ENCODE data around the gene TRIM25.

The TRIM25 gene

DNA sequence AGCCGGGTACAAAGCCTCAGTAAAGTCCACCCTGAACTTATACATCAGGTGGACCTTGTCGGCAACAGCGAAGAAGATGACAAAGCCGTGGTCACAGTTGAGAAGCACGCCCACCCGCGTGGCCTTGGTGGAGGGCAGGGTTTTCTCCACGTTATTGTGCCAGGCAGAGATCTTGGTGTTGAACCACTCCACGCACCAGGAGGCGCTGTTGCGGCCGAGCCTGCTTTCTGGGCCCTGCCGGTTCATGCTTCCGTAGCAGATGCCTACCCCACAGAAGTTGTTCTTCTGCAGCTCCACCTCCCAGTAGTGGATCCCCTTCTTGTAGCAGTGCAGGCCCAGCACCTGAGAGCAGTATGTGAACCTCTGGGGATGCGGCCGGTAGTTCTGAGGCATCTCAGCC lies 22.1 kb downstream of the TRIM25 start:
- no peak for DNase-seq (ENCODE audit: low spot score)
- Histone ChIP-seq H3K18ac (ENCODE audit: low read length) (no peak overlapping the region), H2AK5ac (ENCODE audit: low read depth, low read length) (no peak overlapping the region), H3K27ac (replicated peaks; ENCODE audit: low read length) (no peak overlapping the region), H3K23ac (ENCODE audit: low read depth, low read length, poor library complexity) (no peak overlapping the region), H2AFZ (ENCODE audit: low read length) (no peak overlapping the region), H2BK120ac (ENCODE audit: low read depth, low read length) (no peak overlapping the region), H3K4me2 (ENCODE audit: insufficient read depth, low read length, poor library complexity, severe bottlenecking) (no peak overlapping the region), H3K36me3 (replicated peaks in 1 of 2; ENCODE audit: control insufficient read depth in 2 of 2, insufficient read depth in 2 of 2, low read length in 2 of 2) (peaks cover 3 to 28% of the 10 kb centered on the region in 2 donors), H3K14ac (ENCODE audit: low read length) (no peak overlapping the region), H3K79me1 (ENCODE audit: low read depth, low read length) (no peaks in the 10 kb centered on the region), H3K4ac (ENCODE audit: low read length) (no peak overlapping the region), H3K4me3 (ENCODE audit: low read length in 2 of 2) (peak overlapping the region in 1 of 2 donors; percentile 16), H3K9me3 (replicated peaks in 1 of 2; ENCODE audit: control insufficient read depth in 2 of 2, insufficient read depth in 1 of 2, low read depth in 1 of 2, low read length in 2 of 2) (peaks cover 8 to 13% of the 10 kb centered on the region in 2 donors), H3K4me1 (ENCODE audit: control insufficient read depth in 2 of 2, insufficient read depth in 1 of 2, low read depth in 1 of 2, low read length in 2 of 2) (peaks cover 0 to 5% of the 10 kb centered on the region in 2 donors), H3K27me3 (ENCODE audit: control insufficient read depth in 3 of 3, insufficient read depth in 3 of 3, low read depth in 1 of 3, low read length in 3 of 3) (no peaks in the 10 kb centered on the region), H2BK5ac (ENCODE audit: low read length) (no peak overlapping the region), H4K91ac (ENCODE audit: low read depth, low read length, poor library complexity) (no peak overlapping the region), H4K8ac (ENCODE audit: low read depth, low read length) (no peak overlapping the region), H3K9ac (ENCODE audit: low read depth, low read length, poor library complexity) (no peak overlapping the region), H2BK12ac (ENCODE audit: low read length) (no peak overlapping the region), H2BK15ac (ENCODE audit: low read length) (no peak overlapping the region)
- WGBS, 2 donors (ENCODE audit: extremely low coverage in 2 of 2, insufficient read length in 2 of 2, insufficient replicate concordance in 1 of 2), result no CpG with 5 or more reads among the region's 16 CpGs

- peaks cover 3 to 28% of the 10 kb centered on the region in 2 donors for H3K36me3 ChIP-seq (replicated peaks in 1 of 2; ENCODE audit: control insufficient read depth in 2 of 2, insufficient read depth in 2 of 2, low read length in 2 of 2)
- no peak overlapping the region for H3K18ac ChIP-seq (ENCODE audit: low read length)
- no peak overlapping the region for H2BK15ac ChIP-seq (ENCODE audit: low read length)
- DNase-seq (ENCODE audit: low spot score), result no peak
- H3K9ac ChIP-seq (ENCODE audit: low read depth, low read length, poor library complexity), result no peak overlapping the region
- no peak overlapping the region for H3K14ac ChIP-seq (ENCODE audit: low read length)
- no peak overlapping the region for H3K27ac ChIP-seq (replicated peaks; ENCODE audit: low read length)
- no peak overlapping the region for H4K91ac ChIP-seq (ENCODE audit: low read depth, low read length, poor library complexity)
- H2BK120ac ChIP-seq (ENCODE audit: low read depth, low read length), result no peak overlapping the region
- H2AK5ac ChIP-seq (ENCODE audit: low read depth, low read length), result no peak overlapping the region
- no peak overlapping the region for H2AFZ ChIP-seq (ENCODE audit: low read length)
- no peak overlapping the region for H2BK12ac ChIP-seq (ENCODE audit: low read length)
- peaks cover 0 to 5% of the 10 kb centered on the region in 2 donors for H3K4me1 ChIP-seq (ENCODE audit: control insufficient read depth in 2 of 2, insufficient read depth in 1 of 2, low read depth in 1 of 2, low read length in 2 of 2)
- H3K9me3 ChIP-seq (replicated peaks in 1 of 2; ENCODE audit: control insufficient read depth in 2 of 2, insufficient read depth in 1 of 2, low read depth in 1 of 2, low read length in 2 of 2), result peaks cover 8 to 13% of the 10 kb centered on the region in 2 donors
- H3K23ac ChIP-seq (ENCODE audit: low read depth, low read length, poor library complexity), result no peak overlapping the region
- no peak overlapping the region for H3K4me3 ChIP-seq (ENCODE audit: low read length in 2 of 2)
- no peak overlapping the region for H4K8ac ChIP-seq (ENCODE audit: low read depth, low read length)
- no peaks in the 10 kb centered on the region for H3K27me3 ChIP-seq (ENCODE audit: control insufficient read depth in 3 of 3, insufficient read depth in 3 of 3, low read depth in 1 of 3, low read length in 3 of 3)
- no peaks in the 10 kb centered on the region for H3K79me1 ChIP-seq (ENCODE audit: low read depth, low read length)
- no CpG with 5 or more reads among the region's 7 CpGs for WGBS, 2 donors (ENCODE audit: extremely low coverage in 2 of 2, insufficient read length in 2 of 2, insufficient replicate concordance in 1 of 2)
- H3K4ac ChIP-seq (ENCODE audit: low read length), result no peak overlapping the region
- no peak overlapping the region for H3K4me2 ChIP-seq (ENCODE audit: insufficient read depth, low read length, poor library complexity, severe bottlenecking)
- H2BK5ac ChIP-seq (ENCODE audit: low read length), result no peak overlapping the region
Measured at GRCh38 chr17:56890906-56891674, 22.8 kb downstream of the TRIM25 start.

- Histone ChIP-seq H3K4me1 (ENCODE audit: control insufficient read depth in 2 of 2, insufficient read depth in 1 of 2, low read depth in 1 of 2, low read length in 2 of 2) (peaks cover 0 to 2% of the 10 kb centered on the region in 2 donors), H2BK12ac (ENCODE audit: low read length) (no peak overlapping the region), H3K14ac (ENCODE audit: low read length) (peak overlapping the region; percentile 4), H2AK5ac (ENCODE audit: low read depth, low read length) (no peak overlapping the region), H3K9ac (ENCODE audit: low read depth, low read length, poor library complexity) (no peak overlapping the region), H3K4me2 (ENCODE audit: insufficient read depth, low read length, poor library complexity, severe bottlenecking) (no peak overlapping the region), H4K91ac (ENCODE audit: low read depth, low read length, poor library complexity) (no peak overlapping the region), H3K18ac (ENCODE audit: low read length) (no peak overlapping the region), H3K27ac (replicated peaks; ENCODE audit: low read length) (no peak overlapping the region), H3K79me1 (ENCODE audit: low read depth, low read length) (no peaks in the 10 kb centered on the region), H3K4me3 (ENCODE audit: low read length in 2 of 2) (no peak overlapping the region), H2AFZ (ENCODE audit: low read length) (no peak overlapping the region), H2BK120ac (ENCODE audit: low read depth, low read length) (no peak overlapping the region), H3K36me3 (replicated peaks in 1 of 2; ENCODE audit: control insufficient read depth in 2 of 2, insufficient read depth in 2 of 2, low read length in 2 of 2) (peaks cover 3 to 28% of the 10 kb centered on the region in 2 donors), H3K9me3 (replicated peaks in 1 of 2; ENCODE audit: control insufficient read depth in 2 of 2, insufficient read depth in 1 of 2, low read depth in 1 of 2, low read length in 2 of 2) (peaks cover 8 to 13% of the 10 kb centered on the region in 2 donors), H3K4ac (ENCODE audit: low read length) (no peak overlapping the region), H2BK5ac (ENCODE audit: low read length) (no peak overlapping the region), H2BK15ac (ENCODE audit: low read length) (no peak overlapping the region), H3K27me3 (ENCODE audit: control insufficient read depth in 3 of 3, insufficient read depth in 3 of 3, low read depth in 1 of 3, low read length in 3 of 3) (no peaks in the 10 kb centered on the region), H4K8ac (ENCODE audit: low read depth, low read length) (no peak overlapping the region), H3K23ac (ENCODE audit: low read depth, low read length, poor library complexity) (no peak overlapping the region)
- no peak for DNase-seq (ENCODE audit: low spot score)
- no CpG with 5 or more reads among the region's 6 CpGs for WGBS, 2 donors (ENCODE audit: extremely low coverage in 2 of 2, insufficient read length in 2 of 2, insufficient replicate concordance in 1 of 2)
Measured at GRCh38 chr17:56890390-56890789, 23.5 kb downstream of the TRIM25 start.

GRCh38 chr17:56887552-56888467 lies 26.0 kb downstream of the TRIM25 start:
- H4K8ac ChIP-seq (ENCODE audit: low read depth, low read length), result no peak overlapping the region
- H4K91ac ChIP-seq (ENCODE audit: low read depth, low read length, poor library complexity), result no peak overlapping the region
- H3K23ac ChIP-seq (ENCODE audit: low read depth, low read length, poor library complexity), result no peak overlapping the region
- H2BK15ac ChIP-seq (ENCODE audit: low read length), result no peak overlapping the region
- H3K4me2 ChIP-seq (ENCODE audit: insufficient read depth, low read length, poor library complexity, severe bottlenecking), result no peak overlapping the region
- H3K27ac ChIP-seq (replicated peaks; ENCODE audit: low read length), result no peak overlapping the region
- H2BK120ac ChIP-seq (ENCODE audit: low read depth, low read length), result no peak overlapping the region
- no peak overlapping the region for H3K14ac ChIP-seq (ENCODE audit: low read length)
- no peak overlapping the region for H3K9ac ChIP-seq (ENCODE audit: low read depth, low read length, poor library complexity)
- no peak overlapping the region for H2AK5ac ChIP-seq (ENCODE audit: low read depth, low read length)
- no peaks in the 10 kb centered on the region for H3K4me1 ChIP-seq (ENCODE audit: control insufficient read depth in 2 of 2, insufficient read depth in 1 of 2, low read depth in 1 of 2, low read length in 2 of 2)
- H3K4me3 ChIP-seq (ENCODE audit: low read length in 2 of 2), result peak overlapping the region in 1 of 2 donors; percentile 52
- no peaks in the 10 kb centered on the region for H3K27me3 ChIP-seq (ENCODE audit: control insufficient read depth in 3 of 3, insufficient read depth in 3 of 3, low read depth in 1 of 3, low read length in 3 of 3)
- H3K4ac ChIP-seq (ENCODE audit: low read length), result no peak overlapping the region
- WGBS, 2 donors (ENCODE audit: extremely low coverage in 2 of 2, insufficient read length in 2 of 2, insufficient replicate concordance in 1 of 2), result no CpG with 5 or more reads among the region's 9 CpGs
- peaks cover 8 to 13% of the 10 kb centered on the region in 2 donors for H3K9me3 ChIP-seq (replicated peaks in 1 of 2; ENCODE audit: control insufficient read depth in 2 of 2, insufficient read depth in 1 of 2, low read depth in 1 of 2, low read length in 2 of 2)
- H2AFZ ChIP-seq (ENCODE audit: low read length), result no peak overlapping the region
- H3K79me1 ChIP-seq (ENCODE audit: low read depth, low read length), result no peaks in the 10 kb centered on the region
- H2BK12ac ChIP-seq (ENCODE audit: low read length), result no peak overlapping the region
- H3K18ac ChIP-seq (ENCODE audit: low read length), result no peak overlapping the region
- peaks cover 3 to 19% of the 10 kb centered on the region in 2 donors for H3K36me3 ChIP-seq (replicated peaks in 1 of 2; ENCODE audit: control insufficient read depth in 2 of 2, insufficient read depth in 2 of 2, low read length in 2 of 2)
- DNase-seq (ENCODE audit: low spot score), result no peak
- H2BK5ac ChIP-seq (ENCODE audit: low read length), result no peak overlapping the region
